Neural progenitor cell (in vitro differentiated cells): Measurements from ENCODE around the gene TSPAN11. TPM values are rescaled to one million over a fixed set of nuclear protein-coding genes. Genes with fewer than 3 reads are reported as not detected.
A peak's percentile ranks its signal among the peaks of the same experiment; 100 is the strongest.

Experiments used
- DNase-seq: peaks from one replicate; pipeline ENCODE4 v3.0.0-alpha.2; 2016; ENCODE audit warnings: low spot score
- H2AFZ ChIP-seq: fragments of 200-600 bp; sonication (generic); replicated peaks from 2 replicates; pipeline ENCODE4 v1.6.1; 2016; ENCODE audit warnings: antibody characterized with exemption
- H3F3A ChIP-seq: fragments of 200-600 bp; sonication (generic); 2 replicates; pipeline ENCODE4 v1.6.1; 2016; ENCODE audit warnings: antibody characterized with exemption, low read depth
- H3K27ac ChIP-seq: fragments of 200-600 bp; sonication (generic); 2 replicates; pipeline ENCODE4 v1.5.1; 2016; ENCODE audit warnings: mild to moderate bottlenecking
- H3K27me3 ChIP-seq: fragments of 200-600 bp; sonication (generic); 2 replicates; pipeline ENCODE4 v1.6.1; 2016; ENCODE audit warnings: mild to moderate bottlenecking, moderate library complexity
- H3K36me3 ChIP-seq: fragments of 200-600 bp; sonication (generic); 2 replicates; pipeline ENCODE4 v1.5.1; 2016
- H3K4me1 ChIP-seq: fragments of 200-600 bp; sonication (generic); 2 replicates; pipeline ENCODE4 v1.6.1; 2016; ENCODE audit warnings: mixed run types
- H3K4me2 ChIP-seq: fragments of 200-600 bp; sonication (generic); 2 replicates; pipeline ENCODE4 v1.6.1; 2016
- H3K4me3 ChIP-seq: fragments of 200-600 bp; sonication (generic); 2 replicates; pipeline ENCODE4 v1.5.1; 2016
- H3K79me2 ChIP-seq: fragments of 200-600 bp; sonication (generic); 2 replicates; pipeline ENCODE4 v1.6.1; 2016; ENCODE audit warnings: low read depth
- H3K9ac ChIP-seq: fragments of 200-600 bp; sonication (generic); 2 replicates; pipeline ENCODE4 v1.6.1; 2016
- H3K9me3 ChIP-seq: fragments of 200-600 bp; sonication (generic); 2 replicates; pipeline ENCODE4 v1.5.1; 2016; ENCODE audit warnings: low read depth
- H4K20me1 ChIP-seq: fragments of 200-600 bp; sonication (generic); 2 replicates; pipeline ENCODE4 v1.6.1; 2016; ENCODE audit warnings: low read depth
- H3K27ac Mint-ChIP-seq: 3 replicates; pipeline ENCODE4 v1.8.0; 2021; ENCODE audit warnings: mixed read lengths
- H3K27me3 Mint-ChIP-seq: 2 replicates; pipeline ENCODE4 v1.8.0; 2022; ENCODE audit warnings: low read depth, mild to moderate bottlenecking, inconsistent platforms, moderate library complexity, mixed read lengths; ENCODE audit not compliant: insufficient read depth
- H3K36me3 Mint-ChIP-seq: 3 replicates; pipeline ENCODE4 v1.8.0; 2021; ENCODE audit warnings: mixed read lengths
- H3K4me1 Mint-ChIP-seq: 3 replicates; pipeline ENCODE4 v1.8.0; 2021; ENCODE audit warnings: mixed read lengths
- H3K4me3 Mint-ChIP-seq: 3 replicates; pipeline ENCODE4 v1.8.0; 2021; ENCODE audit warnings: mild to moderate bottlenecking, moderate library complexity, mixed read lengths
- H3K9me3 Mint-ChIP-seq: 3 replicates; pipeline ENCODE4 v1.8.0; 2020; ENCODE audit warnings: mixed read lengths
- CTCF ChIP-seq: fragments of 200-600 bp; sonication (generic); IDR thresholded peaks from 2 replicates; pipeline ENCODE4 v1.5.1; 2017; ENCODE audit warnings: antibody characterized with exemption, mild to moderate bottlenecking
- EZH2 ChIP-seq: fragments of 200-600 bp; sonication (generic); IDR thresholded peaks from 2 replicates; pipeline ENCODE4 v1.6.1; 2017; ENCODE audit warnings: antibody characterized with exemption, mild to moderate bottlenecking, moderate library complexity
- EZH2phosphoT487 ChIP-seq: fragments of 200-600 bp; sonication (generic); IDR thresholded peaks from 2 replicates; pipeline ENCODE4 v1.6.1; 2017; ENCODE audit warnings: antibody characterized with exemption
- total RNA-seq: library from RNA; depleted of rRNA; stranded (reverse); fragments of >200 nt; gene quantifications from 2 replicates; pipeline ENCODE4 v1.2.3, GENCODE V29; 2015; ENCODE audit warnings: low replicate concordance

TSPAN11 gene
- total RNA-seq, 1 donor from 2014 or later, result 7.4 TPM

GRCh38 chr12:30928356-30929244, 2.1 kb downstream of the TSPAN11 start:
- peaks cover 31% of the 10 kb centered on the region for H3K4me1 ChIP-seq
- H3K9ac ChIP-seq, result no peak overlapping the region
- no peaks in the 10 kb centered on the region for H4K20me1 ChIP-seq
- H3K27ac Mint-ChIP-seq, result no peak overlapping the region
- DNase-seq, result no peak
- H3K4me1 Mint-ChIP-seq, result peaks cover 37% of the 10 kb centered on the region
- no peak overlapping the region for H3K4me3 ChIP-seq
- peaks cover 20% of the 10 kb centered on the region for H3K27me3 Mint-ChIP-seq
- H2AFZ ChIP-seq, result no peak overlapping the region
- H3K4me3 Mint-ChIP-seq, result peak overlapping the region; percentile 7
- peaks cover 22% of the 10 kb centered on the region for H3F3A ChIP-seq
- no peak overlapping the region for H3K4me2 ChIP-seq
- H3K27me3 ChIP-seq, result no peaks in the 10 kb centered on the region
- H3K79me2 ChIP-seq, result peaks cover 64% of the 10 kb centered on the region
- H3K9me3 Mint-ChIP-seq, result peaks cover 4% of the 10 kb centered on the region
- peaks cover 20% of the 10 kb centered on the region for H3K36me3 Mint-ChIP-seq
- H3K27ac ChIP-seq, result no peak overlapping the region
- H3K9me3 ChIP-seq, result no peaks in the 10 kb centered on the region
- no peaks in the 10 kb centered on the region for H3K36me3 ChIP-seq
- TF ChIP-seq EZH2phosphoT487 (no peak), EZH2 (no peak), CTCF (no peak)

- Histone ChIP-seq H3K36me3 (no peaks in the 10 kb centered on the region), H4K20me1 (no peaks in the 10 kb centered on the region), H3K4me2 (no peak overlapping the region), H3K9me3 (no peaks in the 10 kb centered on the region), H3K9ac (no peak overlapping the region), H3K4me3 (no peak overlapping the region), H3K4me1 (peaks cover 31% of the 10 kb centered on the region), H3F3A (peaks cover 15% of the 10 kb centered on the region), H3K79me2 (peaks cover 64% of the 10 kb centered on the region), H3K27me3 (no peaks in the 10 kb centered on the region), H2AFZ (no peak overlapping the region), H3K27ac (no peak overlapping the region)
- Mint-ChIP-seq H3K27me3 (peaks cover 18% of the 10 kb centered on the region), H3K27ac (no peak overlapping the region), H3K36me3 (peaks cover 27% of the 10 kb centered on the region), H3K4me3 (no peak overlapping the region), H3K9me3 (peaks cover 16% of the 10 kb centered on the region), H3K4me1 (peaks cover 36% of the 10 kb centered on the region)
- DNase-seq, result no peak
- no peak for TF ChIP-seq EZH2phosphoT487
- TF ChIP-seq CTCF, result no peak
- TF ChIP-seq EZH2, result no peak
Measured at GRCh38 chr12:30930238-30930637, 3.7 kb downstream of the TSPAN11 start.

GRCh38 chr12:30930641-30931040, 4.1 kb downstream of the TSPAN11 start:
- no peak overlapping the region for H2AFZ ChIP-seq
- no peaks in the 10 kb centered on the region for H4K20me1 ChIP-seq
- no peak overlapping the region for H3K9ac ChIP-seq
- no peak overlapping the region for H3K4me3 ChIP-seq
- peaks cover 10% of the 10 kb centered on the region for H3F3A ChIP-seq
- H3K4me2 ChIP-seq, result no peak overlapping the region
- H3K27me3 ChIP-seq, result no peaks in the 10 kb centered on the region
- TF ChIP-seq CTCF (no peak), EZH2 (no peak), EZH2phosphoT487 (no peak)
- H3K27ac Mint-ChIP-seq, result peak overlapping the region; percentile 17
- H3K9me3 ChIP-seq, result no peaks in the 10 kb centered on the region
- no peak for DNase-seq
- peaks cover 16% of the 10 kb centered on the region for H3K9me3 Mint-ChIP-seq
- peaks cover 32% of the 10 kb centered on the region for H3K4me1 Mint-ChIP-seq
- peaks cover 27% of the 10 kb centered on the region for H3K4me1 ChIP-seq
- H3K4me3 Mint-ChIP-seq, result no peak overlapping the region
- peaks cover 14% of the 10 kb centered on the region for H3K27me3 Mint-ChIP-seq
- H3K27ac ChIP-seq, result no peak overlapping the region
- H3K79me2 ChIP-seq, result peaks cover 64% of the 10 kb centered on the region
- no peaks in the 10 kb centered on the region for H3K36me3 ChIP-seq
- H3K36me3 Mint-ChIP-seq, result peaks cover 26% of the 10 kb centered on the region
